Amniotic stem cell (primary cell): Measurements from ENCODE around the gene SLC7A7.
"Not testable (repeated sequence)": the region's sequence is repeated elsewhere in the genome, so short reads cannot be mapped to it uniquely, and the experiment has no call there.

Experiments used
- DNase-seq: peaks from one replicate; lab custom pipeline; 2025; lab: John Stamatoyannopoulos, UW

SLC7A7 gene

DNA sequence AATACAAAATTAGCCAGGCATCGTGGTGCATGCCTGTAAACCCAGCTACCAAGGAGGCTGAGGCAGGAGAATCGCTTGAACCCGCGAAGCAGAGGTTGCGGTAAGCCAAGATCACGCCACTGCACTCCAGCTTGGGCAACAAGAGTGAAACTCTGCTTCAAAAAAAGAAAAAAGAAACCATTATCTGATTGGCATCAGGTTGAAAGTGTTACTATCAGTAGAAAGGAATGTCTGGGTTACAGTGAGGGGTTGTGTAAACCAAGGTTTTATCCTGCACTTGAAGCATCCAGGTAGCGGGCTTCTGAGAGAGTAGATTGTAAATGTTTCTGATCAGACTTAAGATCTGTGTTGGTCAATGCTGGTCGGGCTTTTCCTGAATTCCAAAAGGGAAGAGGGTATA lies 62.8 kb downstream of the SLC7A7 start:
- no peak for DNase-seq

DNA sequence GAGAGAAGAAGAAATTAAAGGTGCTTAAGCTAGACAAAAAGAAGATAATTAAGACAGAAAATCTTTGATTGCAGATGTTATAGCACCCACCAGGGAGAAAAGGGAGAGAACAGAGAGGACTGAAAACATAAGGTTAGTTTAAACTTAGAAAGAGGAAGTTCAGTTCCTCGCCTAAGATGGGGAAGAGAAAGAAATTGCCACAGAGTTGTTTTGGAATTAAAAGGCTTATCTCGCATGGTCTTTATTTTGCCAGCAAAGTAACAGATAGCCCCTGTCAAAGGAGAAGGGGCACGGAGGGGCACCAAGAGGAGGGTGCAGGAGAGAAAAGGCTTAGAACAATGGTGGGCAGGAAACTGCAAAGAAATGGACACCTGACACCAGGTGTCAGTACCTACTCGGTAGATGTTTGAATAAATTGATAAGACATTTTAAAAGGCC lies 66.6 kb downstream of the SLC7A7 start:
- no peak for DNase-seq

DNA sequence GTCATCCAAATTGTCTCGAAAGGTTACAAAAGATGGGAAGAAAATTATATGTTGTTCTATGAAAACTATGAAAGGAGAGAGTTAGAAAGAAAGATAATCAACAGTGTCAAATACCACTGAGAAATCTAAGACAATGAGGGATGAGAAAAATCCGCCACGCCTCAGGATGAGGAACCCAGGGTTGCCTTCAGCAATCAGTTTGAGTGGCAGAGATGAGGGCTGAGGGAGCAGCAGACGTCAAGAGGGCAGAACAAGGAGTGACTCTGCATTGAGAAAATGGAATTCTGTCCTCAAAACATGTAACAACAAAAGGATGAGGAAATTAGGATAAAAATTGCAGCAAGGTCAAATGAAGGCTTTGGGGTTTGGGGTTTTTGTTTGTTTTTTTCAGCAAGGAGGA lies 67.0 kb downstream of the SLC7A7 start:
- no peak for DNase-seq

DNA sequence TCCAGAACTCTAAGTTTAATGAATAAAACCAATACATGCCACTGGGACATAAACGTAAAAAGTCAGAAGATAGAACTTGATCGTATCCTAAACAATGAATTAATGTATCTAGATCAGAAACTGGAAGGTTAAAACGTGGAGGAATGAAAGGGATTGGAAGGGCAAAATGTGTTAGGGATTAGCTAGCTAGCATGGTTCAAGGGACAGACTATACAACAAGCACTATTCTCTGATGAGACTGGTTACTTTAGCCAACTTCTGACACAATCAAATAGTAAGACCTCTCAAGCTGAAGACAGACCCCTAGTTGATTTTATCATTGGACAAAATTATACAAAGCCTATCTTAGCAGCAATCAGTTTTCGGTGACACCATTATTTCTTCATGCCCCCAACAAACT lies 67.5 kb downstream of the SLC7A7 start:
- DNase-seq, result no peak

DNA sequence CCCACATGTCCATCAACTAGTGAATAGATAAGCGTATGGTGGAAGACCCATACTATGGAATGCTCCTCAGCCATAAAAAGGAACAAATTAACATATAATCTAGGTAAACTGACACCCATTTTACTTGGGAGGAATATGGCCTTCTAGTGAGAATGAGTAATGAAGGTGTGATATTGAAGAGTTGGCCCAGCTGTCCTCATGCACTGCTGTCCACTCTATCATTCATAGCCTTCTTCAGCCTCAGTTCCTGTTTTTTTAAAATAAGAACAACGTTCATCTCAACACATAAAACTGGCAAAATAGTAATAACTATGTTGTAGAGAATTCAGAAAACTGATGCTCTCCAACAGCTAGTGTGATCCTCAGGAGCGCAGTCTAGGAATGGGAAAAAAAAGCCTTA lies 75.2 kb downstream of the SLC7A7 start:
- DNase-seq, result no peak

DNA sequence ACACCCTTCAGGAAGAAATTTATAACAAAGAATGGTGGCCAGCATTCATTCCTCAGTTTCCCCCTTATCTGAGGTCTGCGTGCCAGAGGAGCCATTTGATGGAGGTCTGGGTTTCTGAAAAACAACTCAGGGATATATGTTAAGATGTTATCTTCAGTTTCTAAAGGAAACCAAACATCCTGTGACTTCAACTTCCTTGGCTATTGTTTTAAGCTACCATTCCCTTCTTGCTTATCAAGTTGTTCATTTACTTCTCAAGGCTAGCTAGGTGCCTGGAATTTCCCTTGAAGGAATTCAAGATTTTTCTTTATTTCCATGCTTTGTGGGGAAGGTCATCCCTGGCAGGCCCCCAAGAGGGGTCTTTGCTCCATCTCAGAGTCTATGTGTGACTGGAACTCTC lies 75.8 kb downstream of the SLC7A7 start:
- DNase-seq, result no peak

DNA sequence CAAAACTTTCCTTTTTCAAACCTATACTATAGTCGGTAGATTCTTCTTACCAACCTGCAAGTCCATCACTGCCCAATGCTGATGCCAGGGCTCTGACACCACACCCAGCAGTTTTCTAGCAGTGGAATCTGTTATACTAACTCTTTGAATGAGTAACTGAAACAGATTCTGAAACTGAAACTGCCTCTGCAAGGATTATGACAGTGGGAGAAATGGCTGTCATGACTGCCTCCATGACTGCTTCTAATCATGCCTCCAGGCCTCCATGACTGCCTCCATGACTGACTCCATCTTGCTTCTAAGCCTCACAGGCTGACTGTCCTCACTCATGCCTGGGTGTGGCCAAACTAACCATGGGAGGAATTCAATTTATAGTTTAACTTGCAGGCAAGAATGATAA lies 78.2 kb downstream of the SLC7A7 start:
- no peak for DNase-seq

DNA sequence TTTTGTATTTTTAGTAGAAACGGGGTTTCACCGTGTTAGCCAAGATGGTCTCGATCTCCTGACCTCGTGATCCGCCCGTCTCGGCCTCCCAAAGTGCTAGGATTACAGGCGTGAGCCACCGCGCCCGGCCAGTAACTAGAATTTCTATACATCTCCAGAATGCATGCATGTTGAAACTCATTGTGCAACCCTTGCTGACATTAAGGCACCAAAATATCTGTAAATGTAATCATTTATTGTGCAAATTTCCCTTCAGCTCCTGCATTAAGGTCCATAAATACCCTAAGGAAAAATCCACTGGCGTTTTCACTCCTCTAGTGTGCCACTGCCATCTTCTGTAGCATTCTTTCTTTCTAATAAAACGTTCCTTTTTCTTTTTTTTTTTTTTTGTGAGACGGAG lies 78.9 kb downstream of the SLC7A7 start:
- DNase-seq, result not testable (repeated sequence)

DNA sequence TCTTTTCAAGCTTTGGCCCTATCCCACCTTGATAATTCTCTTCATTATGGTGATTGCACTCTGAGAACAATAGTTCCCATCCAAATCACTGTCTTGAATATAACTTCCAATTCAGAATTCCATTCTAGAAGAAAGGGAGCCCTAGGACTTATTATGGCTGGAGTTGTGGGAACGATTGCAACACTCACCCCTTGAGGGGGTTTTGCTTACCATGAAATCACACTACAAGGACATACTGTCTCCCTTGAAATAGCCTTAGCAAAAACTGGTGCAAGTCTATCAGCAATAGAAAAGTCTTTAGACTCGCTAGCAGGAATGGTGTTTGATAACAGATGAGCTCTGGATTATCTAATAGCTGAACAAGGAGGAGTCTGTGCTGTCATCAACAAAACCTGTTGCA lies 80.1 kb downstream of the SLC7A7 start:
- no peak for DNase-seq

DNA sequence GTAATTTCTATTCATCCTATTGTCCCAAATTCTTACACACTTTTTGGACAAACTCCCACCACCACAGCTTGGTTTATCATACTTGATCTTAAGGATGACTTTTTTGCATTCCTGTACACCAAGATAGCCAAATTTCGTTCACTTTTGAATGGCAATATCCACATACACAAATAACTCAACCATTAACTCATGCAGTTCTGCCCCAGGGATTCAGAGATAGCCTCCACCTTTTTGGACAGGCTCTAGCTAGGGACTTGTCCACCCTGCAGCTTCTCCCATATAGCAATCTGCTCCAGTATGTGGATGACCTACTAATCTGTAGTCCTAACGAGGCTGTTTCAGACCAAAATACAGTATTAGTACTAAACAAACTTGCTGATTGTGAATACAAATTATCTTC lies 81.4 kb downstream of the SLC7A7 start:
- DNase-seq, result no peak

DNA sequence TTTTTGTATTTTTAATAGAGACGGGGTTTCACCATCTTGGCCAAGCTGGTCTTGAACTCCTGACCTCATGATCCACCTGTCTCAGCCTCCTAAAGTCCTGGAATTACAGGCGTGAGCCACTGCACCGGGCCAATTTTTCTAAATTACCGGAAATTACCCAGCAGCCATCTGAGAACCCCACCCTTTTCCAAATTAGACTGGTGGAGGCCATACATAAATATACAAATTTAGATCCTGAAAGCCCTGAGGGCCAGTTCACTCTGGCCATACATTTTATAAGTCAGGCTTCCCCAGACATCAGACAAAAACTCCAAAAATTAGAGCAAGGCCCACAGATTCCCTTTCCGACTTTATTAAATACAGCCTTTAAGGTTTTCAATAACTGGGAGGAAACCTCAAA lies 83.2 kb downstream of the SLC7A7 start:
- DNase-seq, result not testable (repeated sequence)

DNA sequence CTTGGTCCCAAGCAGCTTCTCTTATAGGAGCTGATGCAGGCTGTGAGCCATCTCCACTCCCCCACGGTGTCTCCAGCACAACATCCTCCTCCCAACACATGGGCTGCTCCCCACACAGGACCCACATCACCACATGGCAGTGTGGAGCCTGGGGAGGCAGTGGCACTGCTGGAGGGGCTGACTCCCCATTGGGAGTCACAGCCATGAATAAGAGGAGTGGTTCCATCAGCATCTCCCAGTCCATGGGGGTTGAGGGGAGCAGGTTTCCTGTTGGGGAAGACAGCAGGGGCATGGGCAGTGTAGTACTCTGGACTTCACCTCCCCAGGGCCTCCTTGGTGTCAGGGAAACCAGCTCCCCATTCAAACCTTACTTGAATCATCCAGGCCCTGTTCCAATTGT lies 89.2 kb downstream of the SLC7A7 start:
- no peak for DNase-seq

DNA sequence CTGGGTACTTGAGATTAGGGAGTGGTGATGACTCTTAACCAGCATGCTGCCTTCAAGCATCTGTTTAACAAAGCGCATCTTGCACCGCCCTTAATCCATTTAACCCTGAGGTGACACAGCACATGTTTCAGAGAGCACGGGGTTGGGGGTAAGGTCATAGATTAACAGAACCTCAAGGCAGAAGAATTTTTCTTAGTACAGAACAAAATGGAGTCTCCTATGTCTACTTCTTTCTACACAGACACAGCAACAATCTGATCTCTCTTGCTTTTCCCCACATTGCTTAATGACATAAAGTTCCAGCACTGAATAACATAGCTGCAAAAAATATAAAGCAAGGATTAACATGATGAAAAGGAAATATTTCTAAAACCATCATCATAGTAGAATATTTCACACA lies 89.9 kb downstream of the SLC7A7 start:
- not testable (repeated sequence) for DNase-seq

DNA sequence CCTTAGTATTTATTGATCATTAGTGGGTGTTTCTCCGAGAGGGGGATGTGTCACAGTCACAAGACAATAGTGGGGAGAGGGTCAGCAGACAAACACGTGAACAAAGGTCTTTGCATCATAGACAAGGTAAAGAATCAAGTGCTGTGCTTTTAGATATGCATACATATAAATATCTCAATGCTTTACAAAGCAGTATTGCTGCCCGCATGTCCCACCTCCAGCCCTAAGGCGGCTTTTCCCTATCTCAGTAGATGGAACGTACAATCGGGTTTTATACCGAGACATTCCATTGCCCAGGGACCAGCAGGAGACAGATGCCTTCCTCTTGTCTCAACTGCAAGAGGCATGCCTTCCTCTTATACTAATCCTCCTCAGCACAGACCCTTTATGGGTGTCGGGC lies 90.4 kb downstream of the SLC7A7 start:
- not testable (repeated sequence) for DNase-seq

DNA sequence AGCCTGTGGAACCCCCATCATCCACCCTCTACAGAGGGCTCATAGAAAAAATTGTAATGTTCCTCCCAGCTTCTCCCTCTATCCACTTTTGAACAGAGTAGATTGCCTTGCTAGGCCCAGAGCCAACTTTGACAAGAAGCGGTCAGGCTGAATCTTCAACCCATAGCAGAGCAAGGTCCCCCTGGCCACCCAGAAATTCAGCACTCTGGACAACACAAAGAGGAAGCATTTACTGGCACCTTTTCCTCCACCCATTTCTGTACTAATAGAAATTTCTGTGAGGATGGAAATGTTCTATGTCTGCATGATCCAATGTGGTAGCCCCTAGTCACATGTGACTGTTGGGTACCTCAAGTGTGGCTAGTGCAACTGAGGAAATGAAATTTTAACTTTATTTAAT lies 91.4 kb downstream of the SLC7A7 start:
- DNase-seq, result no peak
